H1 (cell line): Measurements from ENCODE around the gene FIP1L1. TPM values are rescaled to one million over a fixed set of nuclear protein-coding genes. Genes with fewer than 3 reads are reported as not detected.

Source experiments
- CTCF ChIA-PET: fragments of 300-600 bp; sonication (Branson Sonifier 250); formaldehyde crosslinking; loops from one replicate; lab custom pipeline; 2021; ENCODE audit not compliant: partially characterized antibody; lab: Charles Lee
- POLR2A ChIA-PET: fragments of 300-600 bp; sonication (Branson Sonifier 250); formaldehyde crosslinking; loops from one replicate; lab custom pipeline; 2021; ENCODE audit warnings: inconsistent platforms; ENCODE audit not compliant: partially characterized antibody; lab: Charles Lee
- DNase-seq, 2 experiments: peaks; one replicate each; pipeline versions ENCODE4 v3.0.0 to v3.0.0-alpha.2; 2010 to 2022; ENCODE audit warnings: low spot score in 2 of 2, low read depth in 1 of 2, mixed read lengths in 1 of 2
- FAIRE-seq: peaks from 2 replicates; lab custom pipeline; 2011; peaks lifted over from hg19 to GRCh38; lab: Jason Lieb, UNC
- H2AFZ ChIP-seq: 2 replicates; pipeline ENCODE4 v1.8.1; 2012; ENCODE audit warnings: low read length, inconsistent platforms
- H2AK5ac ChIP-seq: 2 replicates; pipeline ENCODE4 v1.6.1; 2013; ENCODE audit warnings: low read depth, low read length
- H2BK120ac ChIP-seq: replicated peaks from 2 replicates; pipeline ENCODE3; 2013; ENCODE audit warnings: low read depth, low read length, inconsistent platforms
- H2BK12ac ChIP-seq: 2 replicates; pipeline ENCODE4 v1.6.1; 2013; ENCODE audit warnings: low read depth, low read length
- H2BK15ac ChIP-seq: 2 replicates; pipeline ENCODE4 v1.6.1; 2013; ENCODE audit warnings: low read length
- H2BK20ac ChIP-seq: 2 replicates; pipeline ENCODE4 v1.6.1; 2013; ENCODE audit warnings: low read length
- H2BK5ac ChIP-seq: 2 replicates; pipeline ENCODE4 v1.6.1; 2013; ENCODE audit warnings: low read depth, low read length
- H3K14ac ChIP-seq: 2 replicates; pipeline ENCODE4 v1.6.1; 2013; ENCODE audit warnings: inconsistent platforms; ENCODE audit not compliant: insufficient read length
- H3K18ac ChIP-seq: 2 replicates; pipeline ENCODE4 v1.6.1; 2013; ENCODE audit warnings: low read length; ENCODE audit errors: extremely low read depth
- H3K23ac ChIP-seq: 2 replicates; pipeline ENCODE4 v1.6.1; 2013; ENCODE audit warnings: inconsistent platforms; ENCODE audit not compliant: insufficient read length
- H3K23me2 ChIP-seq: 2 replicates; pipeline ENCODE4 v1.6.1; 2013; ENCODE audit warnings: low read depth, low read length
- H3K27ac ChIP-seq: 2 replicates; pipeline ENCODE4 v1.6.1; 2011; ENCODE audit warnings: low read depth, low read length, inconsistent platforms
- H3K27me3 ChIP-seq, 4 experiments: replicated peaks in 1 of 4; 1 replicate in 1 of 4; 2 replicates in 3 of 4; pipeline versions ENCODE4 v1.6.1 to v1.8.1; 2011 to 2013; ENCODE audit warnings: low read length in 3 of 4, mild to moderate bottlenecking in 3 of 4, inconsistent platforms in 2 of 4, mixed read lengths in 2 of 4, moderate library complexity in 1 of 4; ENCODE audit not compliant: control insufficient read depth in 3 of 4, insufficient read depth in 3 of 4; ENCODE audit errors: extremely low read depth in 1 of 4
- H3K36me3 ChIP-seq, 4 experiments: 2 replicates each; pipeline versions ENCODE4 v1.6.1 to v1.8.1; 2011 to 2013; ENCODE audit warnings: mild to moderate bottlenecking in 4 of 4, low read length in 3 of 4, moderate library complexity in 2 of 4, control low read depth in 1 of 4, inconsistent platforms in 1 of 4; ENCODE audit not compliant: insufficient read depth in 4 of 4, control insufficient read depth in 2 of 4
- H3K4ac ChIP-seq: replicated peaks from 2 replicates; pipeline ENCODE3; 2013; ENCODE audit warnings: low read length, low read depth, mixed read lengths, inconsistent platforms; ENCODE audit not compliant: insufficient read length
- H3K4me1 ChIP-seq, 4 experiments: replicated peaks in 1 of 4; 1 replicate in 1 of 4; 2 replicates in 3 of 4; pipeline versions ENCODE4 v1.6.1 to v1.8.1; 2011 to 2013; ENCODE audit warnings: low read length in 3 of 4, inconsistent platforms in 2 of 4, mixed read lengths in 1 of 4; ENCODE audit not compliant: insufficient read depth in 4 of 4, control insufficient read depth in 3 of 4
- H3K4me2 ChIP-seq, 2 experiments: 2 replicates each; pipeline versions ENCODE4 v1.6.1 to v1.8.1; 2011 to 2013; ENCODE audit warnings: low read depth in 2 of 2, low read length in 2 of 2, control low read depth in 1 of 2, inconsistent platforms in 1 of 2, mild to moderate bottlenecking in 1 of 2; ENCODE audit not compliant: insufficient read depth in 1 of 2
- H3K4me3 ChIP-seq, 4 experiments: fragments of 200-600, 300-600 bp in 1 of 4; sonication (generic), shearing (Covaris generic), sonication (Bioruptor Twin) in 1 of 4; 2 replicates each; pipeline versions ENCODE4 v1.5.1 to v1.8.1; 2011 to 2016; ENCODE audit warnings: low read length in 4 of 4, low read depth in 3 of 4, control low read depth in 2 of 4, inconsistent platforms in 2 of 4, mild to moderate bottlenecking in 2 of 4, mixed read lengths in 1 of 4, moderate library complexity in 1 of 4; ENCODE audit not compliant: insufficient read depth in 2 of 4; ENCODE audit errors: extremely low read depth in 1 of 4
- H3K56ac ChIP-seq: replicated peaks from 2 replicates; pipeline ENCODE3; 2013; ENCODE audit warnings: low read depth, mild to moderate bottlenecking, mixed read lengths, low read length, inconsistent platforms; ENCODE audit not compliant: insufficient read length
- H3K79me1 ChIP-seq: 2 replicates; pipeline ENCODE4 v1.6.1; 2013; ENCODE audit warnings: low read depth, low read length, control low read depth
- H3K79me2 ChIP-seq, 2 experiments: 2 replicates each; pipeline versions ENCODE4 v1.6.1 to v1.8.1; 2012 to 2013; ENCODE audit warnings: low read length in 2 of 2, mild to moderate bottlenecking in 2 of 2, inconsistent platforms in 1 of 2; ENCODE audit not compliant: insufficient read depth in 2 of 2, control insufficient read depth in 1 of 2
- H3K9ac ChIP-seq, 4 experiments: replicated peaks in 1 of 4; 1 replicate in 1 of 4; 2 replicates in 3 of 4; pipeline versions ENCODE4 v1.6.1 to v1.8.1; 2011 to 2013; ENCODE audit warnings: low read depth in 3 of 4, low read length in 3 of 4, control low read depth in 2 of 4, mild to moderate bottlenecking in 2 of 4, moderate library complexity in 2 of 4, inconsistent platforms in 1 of 4; ENCODE audit errors: extremely low read depth in 1 of 4
- H3K9me3 ChIP-seq, 2 experiments: 2 replicates each; pipeline versions ENCODE4 v1.6.1 to v1.8.1; 2012 to 2013; ENCODE audit warnings: mild to moderate bottlenecking in 2 of 2, moderate library complexity in 2 of 2, control low read depth in 1 of 2, inconsistent platforms in 1 of 2, low read depth in 1 of 2, low read length in 1 of 2, mixed read lengths in 1 of 2; ENCODE audit not compliant: insufficient read depth in 2 of 2
- H4K20me1 ChIP-seq, 2 experiments: replicated peaks in 1 of 2; 2 replicates each; pipeline versions ENCODE3 to v1.8.1; 2011 to 2013; ENCODE audit warnings: inconsistent platforms in 2 of 2, low read length in 2 of 2, mild to moderate bottlenecking in 1 of 2; ENCODE audit not compliant: insufficient read depth in 2 of 2, control insufficient read depth in 1 of 2
- H4K5ac ChIP-seq: 2 replicates; pipeline ENCODE4 v1.6.1; 2013; ENCODE audit warnings: low read length, low read depth, mixed read lengths, inconsistent platforms; ENCODE audit not compliant: insufficient read length
- H4K8ac ChIP-seq: 2 replicates; pipeline ENCODE4 v1.8.0; 2013; ENCODE audit warnings: mild to moderate bottlenecking, moderate library complexity, low read length, inconsistent platforms; ENCODE audit not compliant: insufficient read depth; ENCODE audit errors: extremely low read depth
- H4K91ac ChIP-seq: replicated peaks from 2 replicates; pipeline ENCODE3; 2013; ENCODE audit warnings: low read length, mixed read lengths, inconsistent platforms; ENCODE audit not compliant: insufficient read length
- CBX8 ChIP-seq: fragments of 300-800, 300-1000 bp; sonication (generic); IDR thresholded peaks from 2 replicates; pipeline ENCODE4 v1.7.1; 2016; ENCODE audit warnings: low read depth, low read length, borderline replicate concordance
- KDM5A ChIP-seq: fragments of 200-600 bp; IDR thresholded peaks from 2 replicates; pipeline ENCODE4 v1.7.1; 2012; ENCODE audit warnings: mild to moderate bottlenecking, low read length, inconsistent platforms, mixed read lengths
- RAD21 ChIP-seq, 2 experiments: IDR thresholded peaks in 1 of 2; conservative IDR thresholded peaks in 1 of 2; 2 replicates each; pipeline ENCODE4 v1.6.1; 2011; ENCODE audit warnings: low read depth in 2 of 2, low read length in 2 of 2, improper control_type of control experiment in 1 of 2, inconsistent platforms in 1 of 2, mild to moderate bottlenecking in 1 of 2, moderate library complexity in 1 of 2
- SP4 ChIP-seq: IDR thresholded peaks from 2 replicates; pipeline ENCODE4 v1.6.1; 2012; ENCODE audit warnings: low read length, inconsistent platforms
- TCF12 ChIP-seq: IDR thresholded peaks from 2 replicates; pipeline ENCODE4 v1.6.1; 2011; ENCODE audit warnings: low read depth, mild to moderate bottlenecking, low read length
- TEAD4 ChIP-seq: IDR thresholded peaks from 2 replicates; pipeline ENCODE4 v1.6.1; 2012; ENCODE audit warnings: low read depth, low read length, inconsistent platforms, mixed read lengths
- ZNF274 ChIP-seq: IDR thresholded peaks from 2 replicates; pipeline ENCODE4 v1.7.0; 2012; ENCODE audit warnings: low read length, borderline replicate concordance; ENCODE audit errors: extremely low read depth
- WGBS, 2 experiments: shearing (Covaris generic) in 1 of 2; methylation state at CpG; one replicate each; pipeline versions ENCODE4 v1.1.6 to v1.1.7; 2013 to 2015; ENCODE audit warnings: low lambda C conversion rate in 2 of 2, mixed read lengths in 2 of 2, inconsistent platforms in 1 of 2, low coverage in 1 of 2, missing lambda C conversion rate in 1 of 2; ENCODE audit not compliant: insufficient replicate concordance in 2 of 2, insufficient coverage in 1 of 2, insufficient read length in 1 of 2; ENCODE audit errors: extremely low coverage in 1 of 2, missing lambda C conversion rate in 1 of 2; 5-methylcytosine and 5-hydroxymethylcytosine counted together
- polyA plus RNA-seq, 7 experiments: library from polyadenylated mRNA; depleted of rRNA in 3 of 7; stranded (reverse) in 5 of 7; unstranded in 2 of 7; fragments of >200 nt in 5 of 7; fragments of 200-250 nt in 2 of 7; gene quantifications; 1 replicate in 5 of 7; 2 replicates in 1 of 7; 4 replicates in 1 of 7; pipeline versions ENCODE4 v1.2.1 to v1.2.3, GENCODE V29; 2011 to 2013; ENCODE audit warnings: missing spikeins in 2 of 7, mixed read lengths in 2 of 7
- total RNA-seq: library from RNA; stranded (reverse); fragmentation: NEBNext Ultra II Directional; extraction: Animal tissue kit (Norgen Biotek cat#: 25700); gene quantifications from 2 replicates; pipeline ENCODE4 v1.2.1, GENCODE V29; 2021
- TF ChIP-seq, protein P1 (sequence below), 3 experiments: IDR thresholded peaks; 1 replicate in 2 of 3; 2 replicates in 1 of 3; pipeline versions ENCODE4 v1.5.1 to v1.6.1; 2011; ENCODE audit warnings: low read length in 3 of 3, mild to moderate bottlenecking in 3 of 3, inconsistent platforms in 2 of 3, low read depth in 1 of 3, moderate library complexity in 1 of 3; ENCODE audit not compliant: insufficient read depth in 1 of 3; ENCODE audit errors: control extremely low read depth in 1 of 3
- TF ChIP-seq, protein P2 (sequence below): IDR thresholded peaks from 2 replicates; pipeline ENCODE4 v1.6.1; 2011; ENCODE audit warnings: low read depth, mild to moderate bottlenecking, low read length; ENCODE audit not compliant: insufficient read depth

Gene FIP1L1
- total and polyA plus RNA-seq, 2 of the 8 experiments (the other 6 are each of a cell fraction or from before 2014, with no cell fraction given): 19.5 to 53.7 TPM

DNA sequence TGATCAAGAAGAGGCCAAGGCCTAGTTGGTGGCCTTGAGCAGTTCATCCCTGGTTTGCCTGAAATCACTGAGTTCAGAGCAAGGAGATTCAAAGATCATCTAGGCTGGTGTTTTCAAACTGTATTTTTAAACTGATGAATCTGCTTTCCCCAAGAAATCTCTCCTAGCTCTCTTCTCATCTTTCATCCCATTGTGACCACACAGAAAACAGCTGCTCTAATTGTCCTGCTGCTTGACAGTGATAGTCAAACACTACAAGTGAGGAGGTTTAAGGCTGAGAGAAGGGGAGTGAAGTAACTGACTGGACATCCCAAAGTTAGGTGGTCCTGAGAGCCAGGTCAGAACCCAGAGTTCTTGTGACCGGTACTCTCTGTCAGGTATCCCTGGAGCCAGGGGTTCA is 122.3 kb downstream of the FIP1L1 start:
- H3K4me2 ChIP-seq: no peak overlapping the region
- H3K23me2 ChIP-seq: no peaks in the 10 kb centered on the region
- H3K4me1 ChIP-seq: peaks cover 0 to 7% (median 3%) of the 10 kb centered on the region in 4 experiments; a peak in 5 of 7 replicates
- H3K9me3 ChIP-seq: no peaks in the 10 kb centered on the region
- H3K36me3 ChIP-seq: no peaks in the 10 kb centered on the region
- no peak overlapping the region for H2BK5ac ChIP-seq
- POLR2A ChIA-PET: no interaction called here
- FAIRE-seq (no peak), DNase-seq (no peak)
- H2BK20ac ChIP-seq: no peak overlapping the region
- no peak overlapping the region for H2AFZ ChIP-seq
- H3K79me2 ChIP-seq: no peaks in the 10 kb centered on the region
- H3K27me3 ChIP-seq: no peaks in the 10 kb centered on the region
- H3K4me3 ChIP-seq: no peak overlapping the region
- no peak overlapping the region for H2AK5ac ChIP-seq
- no peak overlapping the region for H2BK12ac ChIP-seq
- H2BK15ac ChIP-seq: 0 out of 2 replicates have a peak overlapping the region, but pooled peaks have one; percentile 8
- no peak overlapping the region for H3K14ac ChIP-seq
- H3K79me1 ChIP-seq: no peaks in the 10 kb centered on the region
- CTCF ChIA-PET: interaction anchor here (1.0 to 1.7 kb wide), 5 partner anchors 9 to 484 kb away, joined by 3 to 7 read pairs (median 5); no protein-coding TSS in a partner anchor
- H3K23ac ChIP-seq: no peak overlapping the region
- H3K56ac ChIP-seq: no peak overlapping the region
- 83% methylated on average over 1 of the region's 1 CpG; no CpG with 5 or more reads in 1 of the 2 experiments for WGBS, 2 experiments
- no peak overlapping the region for H3K27ac ChIP-seq
- H3K18ac ChIP-seq: no peak overlapping the region
- no peak overlapping the region for H2BK120ac ChIP-seq
- H3K4ac ChIP-seq: no peak overlapping the region
- H3K9ac ChIP-seq: no peak overlapping the region
- H4K5ac ChIP-seq: no peak overlapping the region
- no peak overlapping the region for H4K8ac ChIP-seq
- H4K20me1 ChIP-seq: peaks cover 0 to 2% of the 10 kb centered on the region in 2 experiments
- TF ChIP-seq, protein P1, sequence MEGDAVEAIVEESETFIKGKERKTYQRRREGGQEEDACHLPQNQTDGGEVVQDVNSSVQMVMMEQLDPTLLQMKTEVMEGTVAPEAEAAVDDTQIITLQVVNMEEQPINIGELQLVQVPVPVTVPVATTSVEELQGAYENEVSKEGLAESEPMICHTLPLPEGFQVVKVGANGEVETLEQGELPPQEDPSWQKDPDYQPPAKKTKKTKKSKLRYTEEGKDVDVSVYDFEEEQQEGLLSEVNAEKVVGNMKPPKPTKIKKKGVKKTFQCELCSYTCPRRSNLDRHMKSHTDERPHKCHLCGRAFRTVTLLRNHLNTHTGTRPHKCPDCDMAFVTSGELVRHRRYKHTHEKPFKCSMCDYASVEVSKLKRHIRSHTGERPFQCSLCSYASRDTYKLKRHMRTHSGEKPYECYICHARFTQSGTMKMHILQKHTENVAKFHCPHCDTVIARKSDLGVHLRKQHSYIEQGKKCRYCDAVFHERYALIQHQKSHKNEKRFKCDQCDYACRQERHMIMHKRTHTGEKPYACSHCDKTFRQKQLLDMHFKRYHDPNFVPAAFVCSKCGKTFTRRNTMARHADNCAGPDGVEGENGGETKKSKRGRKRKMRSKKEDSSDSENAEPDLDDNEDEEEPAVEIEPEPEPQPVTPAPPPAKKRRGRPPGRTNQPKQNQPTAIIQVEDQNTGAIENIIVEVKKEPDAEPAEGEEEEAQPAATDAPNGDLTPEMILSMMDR (IDR thresholded peaks at IDR 0.05; ENCODE audit: control extremely low read depth in 1 of 3, insufficient read depth in 1 of 3, low read depth in 1 of 3, low read length in 3 of 3): no peak
- TF ChIP-seq CBX8 (no peak), TEAD4 (no peak), SP4 (no peak), RAD21 (IDR thresholded peaks at IDR 0.05 in 1 of 2, conservative IDR thresholded peaks at IDR 0.05 in 1 of 2; ENCODE audit: low read depth in 2 of 2, low read length in 2 of 2) (no peak), KDM5A (no peak), ZNF274 (no peak), TCF12 (no peak)
- TF ChIP-seq, protein P2, sequence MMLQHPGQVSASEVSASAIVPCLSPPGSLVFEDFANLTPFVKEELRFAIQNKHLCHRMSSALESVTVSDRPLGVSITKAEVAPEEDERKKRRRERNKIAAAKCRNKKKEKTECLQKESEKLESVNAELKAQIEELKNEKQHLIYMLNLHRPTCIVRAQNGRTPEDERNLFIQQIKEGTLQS: no peak
- no peak overlapping the region for H4K91ac ChIP-seq
